NCI-H2227 (cell line): Measurements from ENCODE around the gene ARID5B.

Source experiments
- DNase-seq: peaks from one replicate; lab custom pipeline; 2025; ENCODE audit not compliant: unreplicated experiment; lab: John Stamatoyannopoulos, UW

The ARID5B gene

DNA sequence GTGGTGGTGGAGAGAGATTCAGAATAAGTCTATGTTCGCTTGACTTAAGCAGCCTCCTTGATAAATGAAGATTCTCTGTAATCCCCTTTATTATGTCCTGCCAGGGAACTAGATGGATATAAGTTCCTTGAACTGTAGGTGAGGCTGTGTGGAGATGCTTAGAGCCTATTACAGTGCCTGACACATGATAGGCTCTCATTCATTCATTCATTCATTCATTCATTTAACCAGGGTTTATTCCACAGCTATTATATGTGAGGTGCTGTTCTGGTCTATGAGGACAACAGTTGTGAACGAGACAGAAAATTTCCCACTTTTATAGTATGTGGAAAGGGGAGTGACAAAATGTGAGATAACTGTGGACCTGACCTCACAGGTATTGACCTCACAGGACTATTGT, 105.6 kb downstream of the ARID5B start:
- no peak for DNase-seq

DNA sequence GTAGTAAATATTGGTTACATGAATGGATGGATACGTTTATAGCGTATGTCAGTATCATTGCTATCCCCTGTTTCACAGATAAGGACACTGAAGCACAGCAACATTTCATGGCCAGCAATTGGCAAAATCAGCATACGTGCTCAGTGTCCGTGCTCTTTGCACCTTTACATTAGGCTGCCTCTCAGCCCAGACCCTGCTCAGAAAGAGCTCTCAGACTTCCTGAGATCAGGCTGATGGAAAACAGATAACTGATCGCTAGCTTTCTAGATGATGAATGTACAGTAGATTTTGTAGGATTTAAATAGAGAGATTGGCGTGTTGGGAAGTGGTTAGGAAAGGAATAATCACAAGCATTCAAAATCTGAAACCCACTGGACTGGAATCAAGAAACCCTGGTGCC, 106.7 kb downstream of the ARID5B start:
- no peak for DNase-seq

GRCh38 chr10:62008946-62009345, 107.4 kb downstream of the ARID5B start:
- DNase-seq = no peak

GRCh38 chr10:62010366-62010765, 108.9 kb downstream of the ARID5B start:
- DNase-seq = no peak

GRCh38 chr10:62011558-62011957, 110.1 kb downstream of the ARID5B start:
- no peak for DNase-seq

GRCh38 chr10:62012318-62012717, 110.8 kb downstream of the ARID5B start:
- no peak for DNase-seq

DNA sequence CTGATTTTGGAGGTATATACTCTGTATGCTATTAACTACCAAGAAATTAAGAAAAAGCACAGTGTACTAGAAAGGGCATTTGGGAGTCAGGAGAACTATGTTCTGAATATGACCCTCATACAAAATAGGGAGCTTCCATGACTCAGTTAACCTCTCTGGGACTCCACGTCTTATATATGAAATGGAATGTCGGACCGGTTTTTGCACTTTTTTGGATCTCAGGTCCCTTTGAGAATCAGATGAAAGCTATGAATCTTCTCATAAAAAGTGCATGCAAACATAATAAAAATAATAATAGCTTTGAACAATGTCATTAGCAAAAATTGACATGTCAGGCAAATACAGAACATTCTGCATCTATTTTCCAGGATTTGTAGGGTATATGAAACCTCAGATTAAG, 113.0 kb downstream of the ARID5B start:
- DNase-seq = no peak

DNA sequence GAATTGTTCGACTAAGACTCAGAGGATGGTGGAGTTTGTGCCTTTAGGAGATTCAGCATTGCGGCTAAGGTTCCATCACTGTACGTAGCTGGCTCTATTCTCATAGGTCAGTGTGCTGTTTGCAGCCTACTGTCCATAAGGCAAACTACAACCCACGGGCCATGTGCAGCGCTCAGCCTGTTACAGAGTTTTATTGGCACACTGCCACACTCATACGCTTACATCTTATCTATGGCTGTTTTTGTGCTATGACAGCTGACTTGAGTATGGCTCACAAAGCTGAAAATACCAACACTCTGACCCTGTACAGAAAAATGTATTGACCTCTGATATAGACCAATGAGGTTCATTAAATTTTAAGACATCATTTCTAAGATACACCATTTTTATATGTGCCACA, 114.5 kb downstream of the ARID5B start:
- DNase-seq = no peak

DNA sequence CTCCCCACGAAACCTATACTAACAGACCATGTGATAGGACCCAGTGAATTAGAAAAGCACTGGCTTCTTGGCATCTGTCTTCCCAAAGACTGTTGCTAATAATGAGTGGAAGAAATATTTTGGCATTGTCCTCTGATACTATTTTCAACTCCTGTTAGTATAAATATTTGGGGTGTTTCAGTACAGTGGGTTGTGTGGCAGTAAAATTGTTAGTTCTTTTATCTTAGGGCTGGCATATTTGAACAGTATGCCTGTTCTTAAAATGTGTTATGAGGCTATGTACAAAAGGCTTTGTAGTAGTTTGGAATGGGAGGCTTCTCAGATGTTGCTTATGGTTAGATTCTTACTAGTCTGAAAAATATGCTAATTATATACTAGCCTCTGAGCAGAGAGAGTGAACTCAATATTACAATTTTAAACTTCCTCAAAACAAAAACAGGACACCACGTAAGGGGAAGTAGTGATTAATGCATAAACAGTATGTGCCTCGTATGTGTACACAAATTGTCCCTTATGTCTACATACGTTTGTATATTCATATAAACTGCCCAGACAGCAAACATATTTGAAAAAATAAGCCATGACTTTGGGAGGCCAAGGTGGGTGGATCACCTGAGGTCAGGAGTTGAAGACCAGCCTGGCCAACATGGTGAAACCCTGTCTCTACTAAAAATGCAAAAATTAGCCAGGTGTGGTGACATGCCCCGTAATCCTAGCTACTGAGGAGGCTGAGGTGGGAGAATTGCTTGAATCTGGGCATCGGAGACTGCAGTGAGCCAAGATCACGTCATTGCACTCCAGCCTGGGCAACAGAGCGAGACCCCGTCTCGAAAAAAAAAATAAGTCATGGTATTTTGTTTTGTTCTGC, 115.4 kb downstream of the ARID5B start:
- no peak for DNase-seq

DNA sequence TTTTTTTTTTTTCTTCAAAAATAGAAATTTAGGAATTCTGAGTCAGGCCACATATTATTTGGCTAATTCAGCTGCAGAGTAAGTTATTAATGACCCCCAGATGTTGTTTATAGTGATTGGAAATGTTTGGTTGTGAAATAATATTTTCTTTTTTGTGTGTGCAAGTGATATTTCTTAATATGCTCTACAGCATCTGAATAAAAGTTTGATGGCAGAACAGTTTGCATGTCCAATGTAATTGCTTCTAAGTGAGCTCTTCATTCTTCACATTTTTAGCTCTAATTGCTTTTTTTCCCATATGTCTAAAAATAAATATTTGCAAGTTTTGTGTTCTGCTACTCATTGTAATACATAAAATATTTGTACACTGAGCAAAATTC, 116.0 kb downstream of the ARID5B start:
- no peak for DNase-seq

- DNase-seq = no peak
These were observed 116.8 kb downstream of the ARID5B start for GRCh38 chr10:62018131-62018911.

DNA sequence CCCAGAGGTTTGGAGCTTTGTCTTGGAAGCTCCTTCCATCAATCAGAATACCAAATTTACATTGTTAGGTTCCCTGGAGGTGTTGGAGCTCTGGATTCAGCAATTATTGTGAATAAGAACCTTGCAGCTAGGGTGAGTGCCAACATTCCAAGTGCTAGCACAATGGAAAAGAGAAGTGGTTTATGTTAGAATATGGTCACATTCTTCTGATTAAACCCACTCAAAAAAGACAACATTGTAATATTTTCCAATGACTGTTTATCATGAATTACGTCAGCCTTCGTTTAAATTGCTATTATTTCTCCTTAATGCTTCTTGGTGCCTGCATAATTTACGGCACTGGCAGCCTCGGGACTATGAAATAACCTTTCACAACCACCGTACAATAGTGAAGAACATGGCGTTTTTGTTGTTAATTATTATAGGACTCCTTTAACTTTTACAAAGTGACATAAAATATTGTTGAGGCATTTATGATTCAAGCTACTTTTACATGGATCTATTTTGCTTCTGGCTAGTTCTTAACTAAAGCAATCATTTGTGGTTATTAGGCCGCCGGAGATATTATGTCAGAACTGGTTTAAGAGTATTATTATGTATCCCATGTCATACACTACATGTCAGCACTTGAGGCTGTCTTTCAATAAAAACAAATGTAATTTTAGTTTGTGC, 117.7 kb downstream of the ARID5B start:
- DNase-seq = no peak

DNA sequence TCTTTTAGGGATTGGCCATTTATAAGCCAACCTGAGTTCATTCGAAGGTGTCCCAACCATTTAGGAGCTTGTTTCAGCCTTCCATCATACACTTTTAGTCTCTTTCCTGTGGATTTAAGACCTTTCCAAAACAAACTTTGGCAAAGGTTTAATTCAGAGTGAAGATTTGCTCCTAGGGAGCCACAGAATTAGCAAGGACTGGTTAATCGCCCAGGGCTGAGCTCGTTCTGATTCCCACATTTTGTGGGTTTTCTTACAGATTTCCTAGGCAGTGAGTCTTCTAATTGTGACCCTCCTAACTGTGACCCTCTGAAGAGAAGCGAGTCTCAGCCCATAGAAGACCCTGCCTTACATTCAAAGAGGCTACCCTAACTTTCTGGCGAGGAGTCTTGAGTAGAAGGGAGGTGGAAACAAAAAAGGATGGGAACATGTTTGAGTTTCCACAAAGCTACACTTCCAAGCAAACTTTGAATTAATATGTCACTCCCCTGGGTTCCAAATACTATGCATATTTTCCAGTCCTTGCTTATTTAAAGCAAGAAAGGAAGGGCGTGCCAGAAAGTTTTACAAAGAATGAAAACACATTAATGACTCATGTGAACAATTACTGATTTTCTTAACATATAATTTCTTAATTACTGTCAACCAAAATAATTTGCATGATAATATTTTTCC, 118.3 kb downstream of the ARID5B start:
- DNase-seq = no peak

DNA sequence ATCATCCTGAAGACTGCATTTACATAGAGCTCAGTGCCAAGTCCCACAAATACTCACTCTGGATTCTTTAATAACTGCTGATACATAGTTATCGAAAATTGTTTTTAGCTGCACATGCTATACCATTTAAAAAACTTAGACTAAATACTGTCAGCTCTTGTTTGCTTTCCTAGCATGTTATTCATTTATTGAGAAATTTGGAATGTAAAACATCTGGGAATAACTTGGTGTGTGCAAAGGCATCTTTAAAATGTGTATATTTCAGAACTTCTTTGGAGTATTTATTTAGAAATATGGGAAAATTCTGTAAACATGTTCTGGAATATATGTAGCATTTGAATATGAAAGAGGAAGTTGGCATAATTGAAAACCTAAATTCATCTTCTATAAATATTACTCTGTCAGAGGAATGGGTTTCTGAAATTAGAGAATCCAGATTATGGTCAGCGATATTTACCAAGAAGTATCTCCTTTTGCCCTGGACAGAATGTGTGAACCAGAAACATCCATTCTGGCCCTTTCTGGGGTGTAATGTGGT, 119.7 kb downstream of the ARID5B start:
- DNase-seq = no peak

GRCh38 chr10:62021978-62022802, 120.7 kb downstream of the ARID5B start:
- DNase-seq = no peak

DNA sequence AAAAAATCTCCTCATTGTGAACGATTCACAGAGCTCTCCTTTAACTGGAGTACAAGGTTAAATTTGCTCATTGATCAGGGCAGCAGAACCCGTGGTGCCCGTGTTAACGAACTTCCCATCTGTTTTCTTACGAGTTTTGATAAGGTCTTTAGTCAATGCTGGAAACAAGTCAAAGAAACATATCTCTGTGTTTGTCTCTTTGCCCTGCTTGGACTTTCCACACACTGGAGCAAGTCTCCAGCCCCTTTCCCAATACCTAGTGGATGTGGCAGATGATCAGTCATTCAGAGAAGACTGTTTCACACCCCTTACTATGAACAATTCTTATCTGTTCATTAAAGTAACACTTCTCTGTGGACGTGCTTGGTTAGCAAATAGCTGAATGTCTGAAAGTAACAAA, 121.3 kb downstream of the ARID5B start:
- no peak for DNase-seq

DNA sequence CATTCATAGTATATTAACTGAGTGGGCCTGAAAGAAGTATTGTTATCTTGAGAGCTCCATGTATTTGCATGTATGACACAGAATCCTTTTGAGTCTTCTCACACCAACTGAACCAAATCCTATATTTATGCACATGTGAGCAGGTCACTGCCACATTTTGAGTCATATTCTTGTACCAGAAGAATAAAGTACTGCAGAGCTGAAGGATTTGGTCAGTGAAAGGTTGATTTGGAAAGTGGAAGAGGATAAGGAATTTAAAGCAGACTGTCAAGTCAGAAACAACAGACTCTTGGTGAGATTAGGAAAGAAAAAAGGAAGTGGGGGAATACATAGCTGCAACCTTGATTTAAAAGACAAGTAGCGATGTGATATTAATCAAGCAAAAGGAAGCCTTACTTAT, 121.8 kb downstream of the ARID5B start:
- no peak for DNase-seq

- no peak for DNase-seq
These were observed 122.7 kb downstream of the ARID5B start for GRCh38 chr10:62024026-62024701.

- no peak for DNase-seq
These were observed 123.8 kb downstream of the ARID5B start for GRCh38 chr10:62025134-62025794.
